Measurements from ENCODE around the gene ZNF266.

The ZNF266 gene

GRCh38 chr19:9435279-9436268, at the start of gene ZNF266:
TSS of gene ZNF266 (minus strand) at chr19:9435573. CDS start at chr19:9420089, 15,484 bp downstream.
- peak; percentile 68 for DNase-seq

DNA sequence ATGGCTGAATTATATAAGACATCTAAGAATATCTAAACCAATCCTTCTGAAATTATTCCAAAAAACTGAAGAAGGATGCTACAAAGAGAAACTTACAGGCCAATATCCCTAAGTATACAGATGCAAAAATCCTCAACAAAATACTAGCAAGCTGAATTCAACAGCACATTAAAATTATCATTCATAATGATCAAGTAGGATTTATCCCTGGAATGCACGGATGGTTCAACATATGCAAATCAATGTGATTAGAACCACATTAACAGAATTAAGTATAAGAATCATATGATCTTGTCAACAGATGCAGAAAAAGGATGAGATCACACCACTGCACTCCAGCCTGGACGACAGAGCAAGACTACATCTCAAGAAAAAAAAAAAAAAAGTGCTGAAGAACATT, 49.8 kb upstream of the ZNF266 start:
- no peak for DNase-seq

GRCh38 chr19:9474975-9475374, 39.6 kb upstream of the ZNF266 start:
- no peak for DNase-seq

DNA sequence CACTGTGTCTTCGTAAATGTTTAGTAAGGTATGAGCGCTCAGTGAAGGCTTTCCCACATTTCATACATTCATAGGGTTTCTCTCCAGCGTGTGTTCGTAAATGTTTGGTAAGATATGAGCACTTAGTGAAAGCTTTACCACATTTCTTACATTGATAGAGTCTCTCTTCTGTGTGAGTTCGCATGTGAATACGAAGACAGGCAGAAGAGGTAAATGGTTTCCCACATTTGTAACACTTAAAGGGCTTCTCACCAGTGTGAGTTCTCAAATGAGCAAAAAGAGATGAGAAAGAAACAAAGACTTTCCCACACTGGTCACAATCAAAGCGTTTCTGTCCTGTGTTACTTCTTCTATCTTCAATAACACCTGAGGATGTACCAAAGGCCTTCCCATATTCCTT, 31.8 kb upstream of the ZNF266 start:
- no peak for DNase-seq

DNA sequence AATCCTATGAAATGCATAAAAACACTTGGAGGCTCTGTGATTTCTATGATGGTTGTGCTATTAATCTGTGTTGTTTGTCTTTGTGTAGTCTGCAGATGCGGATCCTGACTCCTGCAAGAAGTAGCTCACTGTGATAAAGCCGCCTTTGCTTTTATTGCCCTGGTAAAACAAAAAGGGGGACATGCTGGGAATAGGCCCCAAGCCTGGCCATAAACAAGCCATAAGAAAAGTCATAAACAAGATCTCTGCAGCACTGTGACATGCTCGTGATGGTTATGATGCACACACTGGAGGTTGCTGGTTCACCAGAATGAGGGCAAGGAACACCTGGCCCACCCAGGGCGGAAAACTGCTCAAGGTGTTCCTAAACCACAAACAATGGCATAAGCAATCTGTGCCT, 26.6 kb upstream of the ZNF266 start:
- no peak for DNase-seq

DNA sequence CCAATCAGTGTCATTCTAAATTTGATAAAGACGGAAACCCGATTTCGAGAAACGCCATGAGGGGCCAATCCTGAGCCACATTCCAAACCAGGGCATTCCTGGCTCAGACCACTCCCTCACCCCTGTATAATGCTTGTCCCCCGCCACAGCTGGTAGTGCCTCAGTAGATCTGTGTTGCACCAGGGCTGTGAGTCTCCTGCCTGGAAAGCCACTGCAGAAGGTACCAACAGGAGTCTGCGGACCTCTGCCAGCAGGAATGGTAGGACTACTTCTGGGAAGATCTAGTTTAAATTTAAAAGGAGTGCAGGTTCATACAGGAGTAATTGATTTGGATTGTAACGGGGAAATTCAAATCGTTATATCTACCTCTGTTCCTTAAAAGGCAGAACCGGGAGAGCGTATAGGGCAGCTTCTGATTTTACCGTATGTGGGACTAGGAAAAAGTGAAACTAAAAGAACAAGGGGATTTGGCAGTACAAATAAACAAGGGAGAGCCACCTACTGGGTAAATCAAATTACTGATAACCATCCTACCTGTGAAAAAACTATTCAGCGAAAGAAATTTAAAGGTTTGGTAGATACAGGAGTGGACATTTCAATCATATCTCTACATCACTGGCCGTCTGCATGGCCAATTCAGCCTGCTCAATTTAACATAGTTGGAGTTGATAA, 20.8 kb upstream of the ZNF266 start:
- DNase-seq = no peak

DNA sequence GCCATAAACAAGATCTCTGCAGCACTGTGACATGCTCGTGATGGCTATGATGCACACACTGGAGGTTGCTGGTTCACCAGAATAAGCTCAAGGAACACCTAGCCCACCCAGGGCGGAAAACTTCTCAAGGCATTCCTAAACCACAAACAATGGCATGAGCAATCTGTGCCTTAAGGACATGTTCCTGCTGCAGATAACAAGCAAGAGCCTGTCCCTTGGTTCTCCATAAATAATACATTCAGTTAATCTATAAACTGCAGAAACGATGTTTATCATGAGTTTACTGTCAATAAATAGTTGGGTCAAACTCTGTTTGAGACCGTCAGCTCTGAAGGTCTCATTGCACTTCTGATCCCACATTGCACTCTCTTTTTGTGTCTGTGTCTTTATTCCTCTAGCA, 18.6 kb upstream of the ZNF266 start:
- DNase-seq = no peak

- no peak for DNase-seq
Observed at GRCh38 chr19:9445037-9445436, 9.7 kb upstream of the ZNF266 start.

DNA sequence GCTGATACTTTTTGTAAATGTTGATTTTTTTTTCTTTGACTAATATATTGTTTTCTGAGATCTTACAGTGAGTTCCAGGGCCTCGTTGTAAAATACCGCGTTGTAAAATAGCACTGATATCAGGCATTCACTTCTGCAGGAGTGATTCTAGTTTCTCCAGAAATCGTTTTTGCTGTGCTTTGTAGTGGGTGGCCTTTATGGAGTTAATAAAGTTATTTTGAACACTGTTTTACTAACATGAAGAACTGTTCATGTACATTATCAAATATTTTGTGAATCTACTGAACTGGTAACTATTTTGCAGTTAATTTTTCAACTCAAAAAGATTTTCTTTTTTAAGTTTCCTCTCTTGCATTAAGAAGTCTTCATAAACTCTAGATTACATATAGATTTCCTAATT, 985 bp upstream of the ZNF266 start:
- no peak for DNase-seq

- no peak for DNase-seq
Observed at GRCh38 chr19:9431475-9431874, 3.9 kb downstream of the ZNF266 start.

DNA sequence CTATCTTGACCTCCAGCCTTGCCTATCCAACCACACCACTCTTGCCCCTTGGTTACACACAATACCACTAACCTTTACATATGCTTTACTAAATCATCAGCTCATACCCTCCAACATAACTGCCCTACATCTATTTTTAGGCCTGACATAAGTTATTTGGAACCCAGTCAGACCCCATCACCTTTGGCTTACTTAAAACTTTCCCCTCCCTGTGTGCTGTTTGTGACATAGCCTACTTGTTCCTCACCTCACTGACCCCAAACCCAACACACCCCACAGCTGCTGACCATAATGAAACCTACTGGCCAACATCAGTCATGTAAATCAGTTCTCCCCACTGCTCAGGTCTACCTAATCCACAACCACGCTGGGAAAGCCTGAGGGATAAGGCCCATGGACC, 4.9 kb downstream of the ZNF266 start:
- DNase-seq = no peak

GRCh38 chr19:9427941-9428340, 7.4 kb downstream of the ZNF266 start:
- no peak for DNase-seq

DNA sequence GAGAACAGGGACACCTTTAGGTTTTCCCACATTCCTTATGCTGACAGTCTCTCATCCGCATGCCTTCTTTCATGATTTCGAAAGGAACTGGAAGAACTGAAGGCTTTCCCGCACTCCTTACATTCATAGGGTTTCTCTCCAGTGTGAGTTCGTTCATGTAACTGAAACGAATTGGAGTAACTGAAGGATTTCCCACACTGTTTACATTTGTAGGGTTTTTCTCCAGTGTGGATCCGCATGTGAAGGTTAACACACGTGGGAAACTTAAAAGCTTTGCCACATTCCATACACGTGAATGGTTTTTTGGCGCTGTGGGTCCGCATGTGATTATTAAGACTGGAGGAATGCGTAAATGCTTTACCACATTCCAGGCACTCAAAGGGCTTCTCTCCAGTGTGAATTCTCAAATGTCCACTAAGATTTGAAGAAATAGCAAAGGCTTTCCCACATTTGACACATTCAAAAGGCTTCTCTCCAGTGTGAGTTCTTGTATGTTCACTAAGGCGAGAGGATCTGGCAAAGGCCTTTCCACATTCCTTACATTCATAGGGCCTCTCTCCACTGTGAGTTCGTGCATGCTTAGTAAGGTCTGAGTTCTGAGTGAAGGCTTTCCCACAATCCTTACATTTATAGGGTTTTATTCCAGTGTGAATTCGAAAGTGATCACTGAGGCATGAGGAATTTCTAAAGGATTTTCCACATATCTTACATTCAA, 22.0 kb downstream of the ZNF266 start:
- no peak for DNase-seq

DNA sequence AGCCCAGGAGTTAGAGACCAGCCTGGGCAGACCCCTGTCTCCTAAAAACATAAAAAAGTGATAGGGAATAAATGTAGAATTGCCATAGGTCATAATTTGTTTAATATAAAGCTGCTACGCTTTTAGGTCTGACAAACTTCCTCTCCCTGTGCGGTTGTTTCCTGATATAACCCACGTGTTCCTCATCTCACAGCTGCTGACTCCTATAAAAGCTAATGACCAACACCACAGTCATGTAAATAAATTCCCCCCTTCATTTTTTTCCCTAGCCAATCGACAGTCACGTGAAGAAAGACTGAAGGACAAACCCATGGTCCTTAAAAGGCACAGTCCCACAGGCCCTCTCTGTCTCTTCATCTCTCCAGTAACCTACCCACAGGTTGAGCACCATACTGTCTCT, 27.5 kb downstream of the ZNF266 start:
- no peak for DNase-seq

DNA sequence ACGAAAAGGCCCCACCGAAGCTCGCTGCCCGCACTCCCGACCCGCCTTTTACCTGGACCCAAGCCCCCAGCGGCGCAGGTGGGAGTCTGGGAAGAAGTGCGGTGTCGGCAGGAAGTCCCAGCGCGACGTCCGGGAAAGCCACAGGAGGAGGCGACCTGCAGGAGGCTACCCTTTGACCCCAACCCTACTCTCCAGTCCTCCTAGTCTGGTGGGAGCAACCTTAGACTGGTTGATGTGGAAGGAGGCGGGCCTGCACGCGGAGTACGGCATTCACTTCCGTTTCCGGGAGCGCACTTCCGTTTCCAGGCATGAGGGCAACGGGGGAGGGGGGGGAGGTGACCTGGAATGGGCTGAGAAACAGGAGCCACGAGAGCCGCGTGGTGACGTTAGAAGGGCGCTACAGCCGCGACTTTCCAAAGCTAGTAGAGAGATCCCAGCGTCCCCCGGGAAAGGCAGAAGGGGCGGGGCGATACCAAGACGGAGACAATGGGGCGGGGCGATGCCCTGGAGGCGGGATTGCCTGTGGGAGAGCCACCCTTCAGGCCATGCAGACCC, 28.5 kb downstream of the ZNF266 start:
- DNase-seq = no peak

- DNase-seq = no peak
Observed at GRCh38 chr19:9381361-9381785, 54.0 kb downstream of the ZNF266 start.

GRCh38 chr19:9370738-9371619, 64.4 kb downstream of the ZNF266 start:
- DNase-seq = no peak

DNA sequence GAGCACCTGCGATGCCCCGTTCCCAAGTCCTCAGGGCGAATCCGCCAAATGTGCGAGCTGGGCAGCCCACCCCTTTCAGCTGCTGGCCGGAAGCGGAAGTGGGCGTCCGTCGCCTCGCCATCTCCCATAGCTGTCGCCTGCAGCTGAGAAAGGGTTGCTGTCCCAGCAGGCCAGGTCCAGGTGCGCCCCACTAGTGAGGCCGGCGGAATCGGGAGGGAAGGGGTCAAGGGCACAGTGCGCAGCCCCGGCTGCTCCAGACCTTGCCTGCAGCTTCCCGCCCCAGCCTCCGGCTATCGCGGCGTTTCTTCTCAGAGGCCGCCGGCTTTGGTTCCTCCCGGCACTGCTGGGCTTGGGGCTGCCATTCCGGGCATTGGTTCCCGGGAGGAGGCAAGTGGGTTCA, 72.5 kb downstream of the ZNF266 start, which contains the start of gene ZNF177:
Gene ZNF177 (plus strand): TSS at position 109 of the 400 bp plus-strand sequence. CDS start 15,299 bp downstream, outside the sequence.
- DNase-seq = no peak
